Measurements from ENCODE around the gene ARHGAP26. TPM values are rescaled to one million over a fixed set of nuclear protein-coding genes. Genes with fewer than 3 reads are reported as not detected.

The ARHGAP26 gene
- total RNA-seq, 1 experiment from 2014 or later: 54.3 TPM

DNA sequence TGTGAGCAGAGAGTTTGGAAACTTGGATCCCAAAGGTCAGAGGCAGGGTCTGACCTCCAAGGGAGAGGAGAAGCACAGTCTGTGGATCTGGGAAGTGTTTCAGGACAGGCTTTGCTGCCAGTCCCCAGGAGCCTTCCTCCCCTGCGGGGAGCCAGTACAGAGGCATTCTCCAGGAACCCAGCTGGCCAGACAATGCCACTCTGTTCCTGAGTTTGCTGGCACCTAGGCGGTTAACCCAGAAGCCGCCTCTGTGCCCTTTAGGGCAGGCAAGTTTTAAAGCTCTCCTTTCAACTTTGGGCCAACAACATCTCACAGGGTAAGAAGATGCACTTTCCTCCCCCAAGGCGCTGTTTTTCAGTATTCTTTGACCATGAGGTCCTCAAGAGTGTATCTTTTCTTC lies 47.3 kb upstream of the ARHGAP26 start:
- CTCF ChIA-PET: interaction anchor here (0.7 to 24.9 kb wide), 9 partner anchors 8 to 658 kb away, joined by 3 to 1942 read pairs (median 4); partner anchors contain the start of gene ARHGAP26
- no TSS peak for BruUV-seq (replicated peaks)
- no peaks in the 10 kb centered on the region for H3K9me3 Mint-ChIP-seq (ENCODE audit: unreplicated experiment)
- H3K4me1 Mint-ChIP-seq (ENCODE audit: insufficient read depth, unreplicated experiment): peaks cover 48% of the 10 kb centered on the region
- TF ChIP-seq, protein P1, sequence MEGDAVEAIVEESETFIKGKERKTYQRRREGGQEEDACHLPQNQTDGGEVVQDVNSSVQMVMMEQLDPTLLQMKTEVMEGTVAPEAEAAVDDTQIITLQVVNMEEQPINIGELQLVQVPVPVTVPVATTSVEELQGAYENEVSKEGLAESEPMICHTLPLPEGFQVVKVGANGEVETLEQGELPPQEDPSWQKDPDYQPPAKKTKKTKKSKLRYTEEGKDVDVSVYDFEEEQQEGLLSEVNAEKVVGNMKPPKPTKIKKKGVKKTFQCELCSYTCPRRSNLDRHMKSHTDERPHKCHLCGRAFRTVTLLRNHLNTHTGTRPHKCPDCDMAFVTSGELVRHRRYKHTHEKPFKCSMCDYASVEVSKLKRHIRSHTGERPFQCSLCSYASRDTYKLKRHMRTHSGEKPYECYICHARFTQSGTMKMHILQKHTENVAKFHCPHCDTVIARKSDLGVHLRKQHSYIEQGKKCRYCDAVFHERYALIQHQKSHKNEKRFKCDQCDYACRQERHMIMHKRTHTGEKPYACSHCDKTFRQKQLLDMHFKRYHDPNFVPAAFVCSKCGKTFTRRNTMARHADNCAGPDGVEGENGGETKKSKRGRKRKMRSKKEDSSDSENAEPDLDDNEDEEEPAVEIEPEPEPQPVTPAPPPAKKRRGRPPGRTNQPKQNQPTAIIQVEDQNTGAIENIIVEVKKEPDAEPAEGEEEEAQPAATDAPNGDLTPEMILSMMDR (IDR thresholded peaks at IDR 0.05; ENCODE audit: unreplicated experiment): no peak
- no peaks in the 10 kb centered on the region for H3K27me3 Mint-ChIP-seq (ENCODE audit: insufficient read depth, unreplicated experiment)
- intact Hi-C loops (cut with micrococcal nuclease): no loop called here
- peak overlapping the region; percentile 83 for H3K27ac Mint-ChIP-seq (ENCODE audit: low read depth, unreplicated experiment)
- POLR2A ChIA-PET: interaction anchor here (1.2 to 6.0 kb wide), 2 partner anchors 48 to 55 kb away, joined by 3 to 58 read pairs; partner anchors contain the start of gene ARHGAP26
- DNase-seq (ENCODE audit: unreplicated experiment): no peak
- H3K36me3 Mint-ChIP-seq (ENCODE audit: insufficient read depth, unreplicated experiment): peaks cover 7% of the 10 kb centered on the region
- no peak overlapping the region for H3K4me3 Mint-ChIP-seq (ENCODE audit: unreplicated experiment)

DNA sequence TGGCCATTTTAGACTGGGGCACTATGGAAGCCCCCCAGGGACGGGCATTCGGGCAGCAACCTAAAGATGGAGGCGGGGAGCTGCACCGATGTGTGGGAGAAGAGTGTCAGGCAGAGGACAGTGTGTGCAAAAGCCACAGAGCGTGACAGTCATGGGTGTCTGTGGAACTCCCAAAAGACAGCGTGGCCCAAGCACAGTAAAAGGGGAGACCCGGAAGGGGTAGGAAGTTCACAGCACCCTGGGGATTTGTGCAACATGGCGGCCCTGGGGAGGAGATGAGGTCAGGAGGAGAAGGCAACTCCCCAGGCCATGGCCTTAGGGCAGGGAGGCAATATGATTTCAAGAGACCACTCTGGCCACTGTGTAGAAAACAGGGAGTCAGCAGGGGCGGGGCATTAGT lies 45.4 kb upstream of the ARHGAP26 start:
- intact Hi-C loops (cut with micrococcal nuclease): loop anchor here (5.0 kb wide), 1 partner anchor 102 kb away; no protein-coding TSS in a partner anchor
- no peak for DNase-seq (ENCODE audit: unreplicated experiment)
- ChIA-PET POLR2A (interaction anchor here (6.0 kb wide), 1 partner anchor 46 kb away, joined by 58 read pairs; the partner anchor contains the start of gene ARHGAP26), CTCF (interaction anchor here (0.7 to 24.9 kb wide), 5 partner anchors 10 to 752 kb away, joined by 3 to 1942 read pairs (median 56); no protein-coding TSS in a partner anchor)
- H3K27ac Mint-ChIP-seq (ENCODE audit: low read depth, unreplicated experiment): peak overlapping the region; percentile 86
- H3K4me3 Mint-ChIP-seq (ENCODE audit: unreplicated experiment): no peak overlapping the region
- H3K36me3 Mint-ChIP-seq (ENCODE audit: insufficient read depth, unreplicated experiment): peaks cover 7% of the 10 kb centered on the region
- H3K9me3 Mint-ChIP-seq (ENCODE audit: unreplicated experiment): no peaks in the 10 kb centered on the region
- H3K4me1 Mint-ChIP-seq (ENCODE audit: insufficient read depth, unreplicated experiment): peaks cover 43% of the 10 kb centered on the region
- no peaks in the 10 kb centered on the region for H3K27me3 Mint-ChIP-seq (ENCODE audit: insufficient read depth, unreplicated experiment)
- TF ChIP-seq, protein P1 (IDR thresholded peaks at IDR 0.05; ENCODE audit: unreplicated experiment): no peak
- no TSS peak for BruUV-seq (replicated peaks)

DNA sequence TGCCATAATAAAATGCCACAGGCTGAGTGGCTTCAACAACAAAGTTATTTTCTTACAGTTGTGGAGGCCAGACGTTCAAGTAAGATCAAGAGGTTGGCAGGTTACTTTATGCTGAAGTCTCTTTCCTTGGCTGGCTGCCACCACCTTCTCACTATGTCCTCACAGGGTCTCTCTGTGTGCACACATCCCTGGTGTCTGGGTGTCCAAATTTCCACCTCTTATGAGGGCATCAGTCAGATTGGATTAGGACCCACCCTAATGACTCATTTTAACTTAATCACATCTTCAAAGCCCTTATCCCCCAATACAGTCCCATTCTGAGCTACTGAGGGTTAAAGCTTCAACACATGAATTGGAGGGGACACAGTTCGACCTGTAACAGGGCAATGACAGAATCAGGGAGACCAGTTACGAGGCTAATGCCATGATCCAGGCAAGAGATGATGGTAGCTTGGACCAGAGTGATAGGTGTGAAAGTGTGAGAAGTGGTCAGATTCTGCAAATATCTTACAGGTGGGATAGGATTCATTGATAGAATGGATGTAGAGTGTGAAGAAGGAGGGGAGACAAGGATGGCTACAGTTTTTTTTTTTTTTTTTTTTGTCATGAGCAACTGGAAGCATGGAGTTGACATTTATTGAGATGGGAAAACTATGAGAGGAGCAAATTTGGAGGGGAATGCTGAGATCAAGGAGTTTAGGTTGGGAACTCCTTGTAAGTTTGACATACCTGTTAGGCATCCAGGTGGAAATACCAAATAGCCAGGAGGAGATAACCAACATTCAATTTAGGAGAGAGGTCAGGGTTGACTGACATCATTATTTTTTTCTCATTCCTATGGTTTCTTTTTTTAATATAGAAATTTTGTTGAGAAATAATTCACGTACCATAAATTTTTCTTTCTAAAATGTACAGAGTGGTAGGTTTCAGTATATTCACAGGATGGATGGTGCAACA lies 44.7 kb upstream of the ARHGAP26 start:
- peak; percentile 68 for DNase-seq (ENCODE audit: unreplicated experiment)
- Mint-ChIP-seq H3K4me1 (ENCODE audit: insufficient read depth, unreplicated experiment) (peaks cover 36% of the 10 kb centered on the region), H3K4me3 (ENCODE audit: unreplicated experiment) (peak overlapping the region; percentile 24), H3K36me3 (ENCODE audit: insufficient read depth, unreplicated experiment) (peaks cover 7% of the 10 kb centered on the region), H3K9me3 (ENCODE audit: unreplicated experiment) (no peaks in the 10 kb centered on the region), H3K27ac (ENCODE audit: low read depth, unreplicated experiment) (peak overlapping the region; percentile 86), H3K27me3 (ENCODE audit: insufficient read depth, unreplicated experiment) (no peaks in the 10 kb centered on the region)
- TSS peak; percentile 91 for BruUV-seq (replicated peaks)
- intact Hi-C loops (cut with micrococcal nuclease): loop anchor here (1.0 to 5.0 kb wide), 2 partner anchors 45 to 102 kb away; partner anchors contain the start of gene ARHGAP26
- ChIA-PET POLR2A (interaction anchor here (0.6 to 6.0 kb wide), 4 partner anchors 45 to 678 kb away, joined by 3 to 58 read pairs (median 4); partner anchors contain the start of gene ARHGAP26), CTCF (interaction anchor here (1.0 to 24.9 kb wide), 6 partner anchors 11 to 163 kb away, joined by 3 to 1942 read pairs (median 31); no protein-coding TSS in a partner anchor)
- TF ChIP-seq, protein P1 (IDR thresholded peaks at IDR 0.05; ENCODE audit: unreplicated experiment): no peak

All from MCF 10A (cell line).